Stomach (tissue), 4 donors: Measurements from ENCODE around the gene TAS2R41.

ENCODE experiments used
- CTCF ChIP-seq, 7 experiments: fragments of 450-650 bp in 4 of 7; fragments of 200-600 bp in 3 of 7; sonication (generic) in 3 of 7; IDR thresholded peaks; one replicate each; pipeline ENCODE4 v1.5.1; 2016 to 2019; ENCODE audit warnings: antibody characterized with exemption in 7 of 7, control low read depth in 2 of 7, mild to moderate bottlenecking in 1 of 7
- EP300 ChIP-seq: sonication (generic); formaldehyde crosslinking; IDR thresholded peaks from one replicate; pipeline ENCODE4 v1.6.1; 2017; ENCODE audit warnings: antibody characterized with exemption

- TF ChIP-seq EP300 (no peak), CTCF (IDR thresholded peaks at IDR 0.05) (no peak)
Measured at GRCh38 chr7:143459359-143459758, 18.3 kb upstream of the TAS2R41 start.
